ENCODE data around the gene FUT1.
A peak's percentile ranks its signal among the peaks of the same experiment; 100 is the strongest.

FUT1 gene

DNA sequence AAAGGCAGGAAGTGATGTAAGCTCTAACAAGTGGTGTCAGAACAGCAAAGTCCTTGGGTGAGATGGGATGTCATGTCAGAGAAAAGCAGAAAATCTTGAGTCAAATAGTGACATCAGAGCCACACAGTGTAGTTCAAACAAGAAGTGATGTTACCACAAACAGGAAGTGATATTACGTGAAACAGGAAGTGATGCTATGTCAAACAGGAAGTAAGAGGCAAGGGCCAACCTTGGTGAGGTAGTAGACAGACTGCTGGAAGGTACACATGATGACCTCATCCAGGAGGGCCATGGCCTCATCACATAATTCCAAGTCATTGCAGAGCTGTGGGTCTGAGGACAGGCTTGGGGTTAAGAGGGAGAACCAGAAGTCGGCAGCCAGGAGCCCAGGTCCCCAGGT lies 25.9 kb downstream of the FUT1 start:
- DNase-seq (ENCODE audit: low read depth), result no peak
- TF ChIP-seq, protein P1, sequence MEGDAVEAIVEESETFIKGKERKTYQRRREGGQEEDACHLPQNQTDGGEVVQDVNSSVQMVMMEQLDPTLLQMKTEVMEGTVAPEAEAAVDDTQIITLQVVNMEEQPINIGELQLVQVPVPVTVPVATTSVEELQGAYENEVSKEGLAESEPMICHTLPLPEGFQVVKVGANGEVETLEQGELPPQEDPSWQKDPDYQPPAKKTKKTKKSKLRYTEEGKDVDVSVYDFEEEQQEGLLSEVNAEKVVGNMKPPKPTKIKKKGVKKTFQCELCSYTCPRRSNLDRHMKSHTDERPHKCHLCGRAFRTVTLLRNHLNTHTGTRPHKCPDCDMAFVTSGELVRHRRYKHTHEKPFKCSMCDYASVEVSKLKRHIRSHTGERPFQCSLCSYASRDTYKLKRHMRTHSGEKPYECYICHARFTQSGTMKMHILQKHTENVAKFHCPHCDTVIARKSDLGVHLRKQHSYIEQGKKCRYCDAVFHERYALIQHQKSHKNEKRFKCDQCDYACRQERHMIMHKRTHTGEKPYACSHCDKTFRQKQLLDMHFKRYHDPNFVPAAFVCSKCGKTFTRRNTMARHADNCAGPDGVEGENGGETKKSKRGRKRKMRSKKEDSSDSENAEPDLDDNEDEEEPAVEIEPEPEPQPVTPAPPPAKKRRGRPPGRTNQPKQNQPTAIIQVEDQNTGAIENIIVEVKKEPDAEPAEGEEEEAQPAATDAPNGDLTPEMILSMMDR (conservative IDR thresholded peaks at IDR 0.05; ENCODE audit: low read depth, low read length), result no peak
- no peak overlapping the region for H3K4me3 ChIP-seq (ENCODE audit: low read depth, low read length)

DNA sequence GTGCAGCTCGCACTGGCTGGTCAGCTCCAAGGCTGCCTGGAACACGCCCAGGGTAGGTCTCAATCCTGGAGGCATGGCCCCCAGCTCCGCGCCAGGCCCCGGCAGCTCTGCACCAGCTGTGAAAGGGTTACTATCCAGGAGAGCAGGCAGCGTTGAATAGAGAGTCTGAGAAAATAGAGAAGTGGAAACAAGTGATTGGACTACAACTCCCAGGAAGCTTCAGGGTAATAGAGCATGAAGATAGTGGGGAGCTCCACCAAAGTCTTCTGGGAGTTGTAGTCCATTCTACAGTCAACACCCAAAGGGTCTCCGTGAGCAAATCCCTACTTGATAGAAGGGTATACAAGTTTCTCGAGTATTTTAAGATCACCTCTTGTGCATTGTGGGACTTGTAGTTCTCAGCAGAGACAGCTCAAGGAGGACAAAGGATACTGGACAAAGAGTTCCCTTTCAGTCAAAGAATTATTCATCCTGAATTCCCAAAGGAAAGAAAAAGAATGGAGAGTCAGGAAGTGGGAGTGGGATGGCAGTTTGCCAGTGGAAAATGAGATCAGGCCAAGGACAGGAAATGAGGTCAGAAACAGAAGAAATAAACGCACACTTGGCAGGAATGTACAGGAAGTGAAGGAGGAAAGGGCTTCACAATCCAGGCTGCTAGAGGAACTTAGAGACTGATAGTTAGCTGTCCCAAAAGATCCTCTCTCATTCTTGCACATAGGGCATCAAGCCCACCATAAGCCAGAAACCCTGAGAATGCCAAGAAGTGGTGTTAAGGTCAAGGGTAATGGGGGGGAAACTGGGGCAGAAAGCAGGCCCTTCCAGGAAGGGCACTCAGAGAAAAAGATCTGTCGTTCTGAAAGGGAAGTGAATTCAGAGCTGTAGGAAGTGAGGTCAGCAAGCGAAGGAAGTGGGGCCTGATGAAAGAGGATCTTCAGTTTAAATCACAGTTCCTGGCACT lies 27.4 kb downstream of the FUT1 start:
- DNase-seq (ENCODE audit: low read depth), result peak; percentile 92
- H3K4me3 ChIP-seq (ENCODE audit: low read depth, low read length), result no peak overlapping the region
- TF ChIP-seq, protein P1 (conservative IDR thresholded peaks at IDR 0.05; ENCODE audit: low read depth, low read length), result no peak

DNA sequence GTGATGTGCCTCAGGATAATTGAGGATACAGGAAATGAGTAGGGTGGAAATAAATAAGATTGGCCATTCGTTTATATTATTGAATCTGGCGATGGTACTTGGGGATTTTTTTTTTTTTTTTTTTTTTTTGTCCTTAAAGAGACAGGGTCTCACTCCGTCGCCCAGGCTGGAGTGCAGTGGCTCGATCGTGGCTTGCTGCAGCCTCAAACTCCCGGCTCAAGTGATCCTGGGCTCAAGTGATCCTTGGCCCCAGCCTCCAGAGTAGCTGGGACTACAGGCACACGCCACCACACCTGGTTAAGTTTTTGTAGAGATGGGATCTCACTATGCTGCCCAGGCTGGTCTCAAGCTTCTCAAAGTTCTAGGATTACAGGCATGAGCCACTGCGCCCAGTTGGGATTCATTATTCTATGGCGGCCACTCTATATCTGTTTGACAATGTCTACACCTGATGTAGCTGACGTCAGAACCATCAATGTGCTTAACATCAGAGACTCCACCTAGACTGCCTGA lies 30.2 kb downstream of the FUT1 start:
- TF ChIP-seq, protein P1 (conservative IDR thresholded peaks at IDR 0.05; ENCODE audit: low read depth, low read length), result no peak
- no peak for DNase-seq (ENCODE audit: low read depth)
- H3K4me3 ChIP-seq (ENCODE audit: low read depth, low read length), result no peak overlapping the region

DNA sequence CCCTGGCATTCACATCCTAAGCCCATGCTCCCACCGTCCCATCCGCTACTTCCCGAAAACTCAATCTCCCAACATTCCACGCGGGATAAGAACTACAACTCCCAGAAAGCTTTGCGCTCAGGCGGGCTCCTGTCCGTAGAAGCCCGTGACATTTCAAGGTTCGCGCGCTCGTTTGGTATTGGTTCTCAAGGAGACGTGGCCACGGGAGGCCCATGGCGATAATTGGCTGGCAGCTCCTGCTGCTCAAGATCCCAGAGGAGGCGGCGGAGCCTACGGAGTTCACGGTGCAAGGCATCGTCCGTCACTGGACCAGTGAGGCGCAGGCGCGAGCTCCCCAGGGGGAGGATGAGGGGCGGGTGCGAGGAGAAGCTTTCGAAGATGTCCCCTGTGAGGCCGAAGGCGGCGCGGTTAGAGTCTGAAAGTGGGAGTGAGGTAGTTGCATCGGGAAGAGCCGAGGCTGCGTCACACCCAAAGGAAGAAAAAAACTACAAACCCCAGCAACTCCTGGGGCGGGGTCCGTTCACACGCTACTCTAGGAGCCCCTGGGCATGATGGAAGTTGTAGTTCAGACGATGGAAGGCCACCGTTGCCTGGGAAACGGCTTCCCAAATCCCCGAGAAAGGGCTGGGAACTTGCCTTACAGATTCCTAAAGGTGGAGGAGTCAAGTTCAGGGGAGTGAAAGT lies 31.7 kb downstream of the FUT1 start:
- peak overlapping the region; percentile 77 for H3K4me3 ChIP-seq (ENCODE audit: low read depth, low read length)
- TF ChIP-seq, protein P1 (conservative IDR thresholded peaks at IDR 0.05; ENCODE audit: low read depth, low read length), result no peak
- DNase-seq (ENCODE audit: low read depth), result peak; percentile 100

DNA sequence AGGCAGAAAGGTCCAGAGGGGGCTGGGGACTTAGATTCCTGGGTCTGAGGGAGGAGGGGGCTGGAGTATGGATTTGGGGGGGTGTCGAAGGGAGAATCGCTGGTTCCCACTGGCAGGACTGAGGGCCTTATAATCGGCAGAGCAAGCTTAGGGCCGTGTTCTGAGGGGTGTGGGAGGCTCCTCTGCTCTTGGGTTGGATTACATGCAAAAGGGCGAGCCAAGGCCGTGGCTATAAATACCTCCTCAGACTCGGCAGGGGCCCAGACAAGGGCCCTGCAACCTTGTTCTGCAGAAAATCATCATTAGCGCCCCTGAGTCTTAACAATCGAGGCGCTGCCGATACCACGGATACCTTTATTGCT lies 32.2 kb downstream of the FUT1 start:
- DNase-seq (ENCODE audit: low read depth), result no peak
- H3K4me3 ChIP-seq (ENCODE audit: low read depth, low read length), result peak overlapping the region; percentile 77
- TF ChIP-seq, protein P1 (conservative IDR thresholded peaks at IDR 0.05; ENCODE audit: low read depth, low read length), result no peak

DNA sequence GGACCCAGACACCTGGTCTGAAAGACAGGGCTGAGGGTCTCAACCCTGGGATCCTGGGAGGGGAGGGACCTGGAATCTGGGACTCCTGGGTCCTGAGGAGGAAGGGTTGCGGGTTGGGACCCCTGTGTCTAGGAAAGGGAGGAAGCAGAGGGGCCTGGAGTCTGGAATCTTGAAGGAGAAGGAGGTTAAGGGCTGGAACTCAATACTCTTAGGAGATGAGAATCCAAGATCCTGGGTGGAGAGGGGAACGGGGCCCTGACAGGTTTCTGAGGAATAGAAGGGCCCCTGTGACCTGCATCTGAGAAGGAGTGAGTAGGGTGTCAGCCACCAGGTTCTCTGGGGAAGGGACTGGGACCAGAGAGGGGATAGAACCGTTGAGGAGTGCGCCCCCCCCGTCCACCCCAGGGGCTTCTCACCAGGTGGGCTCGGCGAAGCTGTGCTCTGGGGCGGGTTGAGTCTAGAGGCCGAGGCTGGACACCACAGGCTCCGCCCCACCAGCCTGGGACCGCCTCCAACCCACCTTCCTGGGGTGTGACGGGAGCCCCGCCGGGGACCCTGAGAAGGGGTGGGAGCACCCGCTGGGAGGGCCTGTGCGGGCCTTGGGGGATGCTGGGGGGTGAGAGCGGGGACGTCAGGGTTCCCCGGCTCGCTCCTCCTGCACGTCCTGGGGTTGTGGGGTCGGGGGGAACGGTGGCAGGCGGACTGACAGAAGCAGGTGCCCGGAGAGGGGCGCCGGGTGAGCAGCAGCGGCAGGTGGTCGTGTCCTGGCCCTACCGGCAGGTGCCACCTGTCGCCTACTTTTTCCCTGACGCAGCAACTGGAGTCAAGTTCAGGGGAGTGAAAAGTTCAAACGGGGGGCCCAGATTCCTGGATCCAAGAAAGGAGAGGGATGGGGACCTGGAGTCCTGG lies 32.9 kb downstream of the FUT1 start, which contains the start of gene MAMSTR:
TSS of gene MAMSTR (minus strand) at position 463 of the 909 bp plus-strand sequence. CDS start 694 bp downstream, outside the sequence.
- H3K4me3 ChIP-seq (ENCODE audit: low read depth, low read length), result peak within 1 kb of the TSS; percentile 77
- TF ChIP-seq, protein P1 (conservative IDR thresholded peaks at IDR 0.05; ENCODE audit: low read depth, low read length), result no peak
- DNase-seq (ENCODE audit: low read depth), result no peak

All from choroid plexus epithelial cell (primary cell).